ENCODE measurements around the gene CACNA2D3.

- TF ChIP-seq CTCF (conservative IDR thresholded peaks at IDR 0.05), result no peak
- no peak for TF ChIP-seq EZH2 (IDR thresholded peaks at IDR 0.05; ENCODE audit: low read depth)
Measured at GRCh38 chr3:54986294-54986693, 863.9 kb downstream of the CACNA2D3 start.

Data from PC-9 (cell line).